Measurements from ENCODE around the gene CLDND1.

CLDND1 gene

GRCh38 chr3:98551754-98552153, 29.1 kb upstream of the CLDND1 start:
- Histone ChIP-seq H3K4me3 (no peak overlapping the region), H3K27ac (no peak overlapping the region)
- no peak for TF ChIP-seq CTCF (IDR thresholded peaks at IDR 0.05)
- no peak for DNase-seq (ENCODE audit: low spot score)

GRCh38 chr3:98551236-98551635, 28.5 kb upstream of the CLDND1 start:
- no peak overlapping the region for H3K27ac ChIP-seq
- no peak for TF ChIP-seq CTCF (IDR thresholded peaks at IDR 0.05)
- no peak for DNase-seq (ENCODE audit: low spot score)
- no peak overlapping the region for H3K4me3 ChIP-seq

GRCh38 chr3:98550833-98551232, 28.1 kb upstream of the CLDND1 start:
- no peak for TF ChIP-seq CTCF (IDR thresholded peaks at IDR 0.05)
- H3K27ac ChIP-seq: no peak overlapping the region
- no peak overlapping the region for H3K4me3 ChIP-seq
- DNase-seq (ENCODE audit: low spot score): no peak

GRCh38 chr3:98548544-98548943, 25.8 kb upstream of the CLDND1 start:
- H3K27ac ChIP-seq: no peak overlapping the region
- H3K4me3 ChIP-seq: no peak overlapping the region
- no peak for TF ChIP-seq CTCF (IDR thresholded peaks at IDR 0.05)
- DNase-seq (ENCODE audit: low spot score): no peak

- H3K27ac ChIP-seq: no peak overlapping the region
- TF ChIP-seq CTCF (IDR thresholded peaks at IDR 0.05): no peak
- H3K4me3 ChIP-seq: no peak overlapping the region
- no peak for DNase-seq (ENCODE audit: low spot score)
These were observed 23.2 kb upstream of the CLDND1 start for GRCh38 chr3:98545940-98546339.

- no peak overlapping the region for H3K4me3 ChIP-seq
- no peak overlapping the region for H3K27ac ChIP-seq
- no peak for DNase-seq (ENCODE audit: low spot score)
- no peak for TF ChIP-seq CTCF (IDR thresholded peaks at IDR 0.05)
These were observed 19.9 kb upstream of the CLDND1 start for GRCh38 chr3:98542623-98543022.

- TF ChIP-seq CTCF (IDR thresholded peaks at IDR 0.05): no peak
- Histone ChIP-seq H3K27ac (no peak overlapping the region), H3K4me3 (no peak overlapping the region)
- DNase-seq (ENCODE audit: low spot score): no peak
These were observed 19.0 kb upstream of the CLDND1 start for GRCh38 chr3:98541695-98542094.
